ENCODE measurements around the gene ENKD1.

ENKD1 gene

GRCh38 chr16:67655363-67655762 is 11.2 kb downstream of the ENKD1 start:
- no peak for TF ChIP-seq CTCF (IDR thresholded peaks at IDR 0.05; ENCODE audit: control extremely low read depth, extremely low read depth, low read depth, missing control alignments)
- ChIA-PET CTCF (interaction anchor here (8.9 to 18.5 kb wide), 2 partner anchors 10 to 127 kb away, joined by 89 to 357 read pairs; partner anchors contain the start of genes CARMIL2 and RIPOR1), POLR2A (no interaction called here)
- no peak for DNase-seq (ENCODE audit: extremely low spot score)

- TF ChIP-seq CTCF (IDR thresholded peaks at IDR 0.05; ENCODE audit: control extremely low read depth, extremely low read depth, low read depth, missing control alignments), result no peak
- DNase-seq (ENCODE audit: extremely low spot score), result no peak
- POLR2A ChIA-PET, result no interaction called here
- CTCF ChIA-PET, result no interaction called here
Measured at GRCh38 chr16:67654403-67654911, 12.1 kb downstream of the ENKD1 start.

- no peak for TF ChIP-seq CTCF (IDR thresholded peaks at IDR 0.05; ENCODE audit: control extremely low read depth, extremely low read depth, low read depth, missing control alignments)
- POLR2A ChIA-PET, result no interaction called here
- DNase-seq (ENCODE audit: extremely low spot score), result no peak
- CTCF ChIA-PET, result interaction anchor here (1.1 kb wide), 1 partner anchor 133 kb away, joined by 3 read pairs; no protein-coding TSS in a partner anchor
Measured at GRCh38 chr16:67653789-67654402, 12.7 kb downstream of the ENKD1 start.

- no peak for TF ChIP-seq CTCF (IDR thresholded peaks at IDR 0.05; ENCODE audit: control extremely low read depth, extremely low read depth, low read depth, missing control alignments)
- no peak for DNase-seq (ENCODE audit: extremely low spot score)
- ChIA-PET CTCF (interaction anchor here (1.1 to 3.2 kb wide), 3 partner anchors 106 to 132 kb away, joined by 3 to 17 read pairs (median 14); no protein-coding TSS in a partner anchor), POLR2A (no interaction called here)
Measured at GRCh38 chr16:67653128-67653788, 13.3 kb downstream of the ENKD1 start.

- DNase-seq (ENCODE audit: extremely low spot score), result no peak
- CTCF ChIA-PET, result interaction anchor here (0.9 to 3.2 kb wide), 6 partner anchors 9 to 172 kb away, joined by 3 to 17 read pairs (median 4); partner anchors contain the start of gene ATP6V0D1
- TF ChIP-seq CTCF (IDR thresholded peaks at IDR 0.05; ENCODE audit: control extremely low read depth, extremely low read depth, low read depth, missing control alignments), result no peak
- POLR2A ChIA-PET, result no interaction called here
Measured at GRCh38 chr16:67652578-67653127, 13.9 kb downstream of the ENKD1 start.

- no peak for TF ChIP-seq CTCF (IDR thresholded peaks at IDR 0.05; ENCODE audit: control extremely low read depth, extremely low read depth, low read depth, missing control alignments)
- no peak for DNase-seq (ENCODE audit: extremely low spot score)
- CTCF ChIA-PET, result interaction anchor here (0.9 to 3.2 kb wide), 6 partner anchors 9 to 171 kb away, joined by 3 to 17 read pairs (median 4); partner anchors contain the start of gene ATP6V0D1
- POLR2A ChIA-PET, result no interaction called here
Measured at GRCh38 chr16:67651847-67652246, 14.7 kb downstream of the ENKD1 start.

All from GM10248 (cell line).